ENCODE results near the gene ST7L.

DNA sequence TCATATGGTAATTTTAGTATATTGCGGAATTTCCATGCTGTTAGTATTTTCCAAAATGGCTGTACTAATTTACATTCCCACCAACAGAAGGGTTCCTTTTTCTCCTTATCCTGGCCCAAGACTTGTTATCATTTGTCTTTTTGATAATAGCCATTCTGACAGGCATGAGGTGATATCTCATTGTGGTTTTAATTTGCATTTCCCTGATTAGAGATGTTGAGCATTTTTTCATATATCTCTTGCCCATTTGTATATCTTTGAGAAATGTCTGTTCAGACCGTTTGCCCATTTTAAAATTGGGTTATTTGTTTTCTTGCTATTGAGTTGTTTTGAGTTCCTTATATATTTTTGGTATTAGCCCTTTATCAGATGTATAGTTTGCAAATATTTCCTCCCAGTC lies 14.7 kb upstream of the ST7L start:
- TF ChIP-seq EZH2 (IDR thresholded peaks at IDR 0.05; ENCODE audit: low read length) = no peak
- TF ChIP-seq, protein P1, sequence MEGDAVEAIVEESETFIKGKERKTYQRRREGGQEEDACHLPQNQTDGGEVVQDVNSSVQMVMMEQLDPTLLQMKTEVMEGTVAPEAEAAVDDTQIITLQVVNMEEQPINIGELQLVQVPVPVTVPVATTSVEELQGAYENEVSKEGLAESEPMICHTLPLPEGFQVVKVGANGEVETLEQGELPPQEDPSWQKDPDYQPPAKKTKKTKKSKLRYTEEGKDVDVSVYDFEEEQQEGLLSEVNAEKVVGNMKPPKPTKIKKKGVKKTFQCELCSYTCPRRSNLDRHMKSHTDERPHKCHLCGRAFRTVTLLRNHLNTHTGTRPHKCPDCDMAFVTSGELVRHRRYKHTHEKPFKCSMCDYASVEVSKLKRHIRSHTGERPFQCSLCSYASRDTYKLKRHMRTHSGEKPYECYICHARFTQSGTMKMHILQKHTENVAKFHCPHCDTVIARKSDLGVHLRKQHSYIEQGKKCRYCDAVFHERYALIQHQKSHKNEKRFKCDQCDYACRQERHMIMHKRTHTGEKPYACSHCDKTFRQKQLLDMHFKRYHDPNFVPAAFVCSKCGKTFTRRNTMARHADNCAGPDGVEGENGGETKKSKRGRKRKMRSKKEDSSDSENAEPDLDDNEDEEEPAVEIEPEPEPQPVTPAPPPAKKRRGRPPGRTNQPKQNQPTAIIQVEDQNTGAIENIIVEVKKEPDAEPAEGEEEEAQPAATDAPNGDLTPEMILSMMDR (optimal IDR thresholded peaks at IDR 0.05 in 1 of 3, IDR thresholded peaks at IDR 0.05 in 1 of 3, conservative IDR thresholded peaks at IDR 0.05 in 1 of 3; ENCODE audit: extremely low read depth in 1 of 3, insufficient read depth in 2 of 3, low read length in 3 of 3) = no peak

Data from keratinocyte (primary cell).